Measurements from ENCODE around the gene KCNJ8. TPM values are rescaled to one million over a fixed set of nuclear protein-coding genes. Genes with fewer than 3 reads are reported as not detected.
"Not testable (repeated sequence)": the region's sequence is repeated elsewhere in the genome, so short reads cannot be mapped to it uniquely, and the experiment has no call there.

KCNJ8 gene
- total and polyA plus RNA-seq, 4 donors, result 6.2 to 16.1 (median 14.2) TPM

- no peak for TF ChIP-seq CTCF (IDR thresholded peaks at IDR 0.05; ENCODE audit: control extremely low read depth, extremely low read depth)
- Histone ChIP-seq H3K9me3 (ENCODE audit: control insufficient read depth in 4 of 4, insufficient read depth in 3 of 4, low read length in 3 of 4) (no peaks in the 10 kb centered on the region), H3K4me3 (no peak overlapping the region), H3K4me1 (ENCODE audit: control insufficient read depth in 5 of 5, insufficient read depth in 5 of 5, low read length in 5 of 5) (no peaks in the 10 kb centered on the region), H3K9ac (ENCODE audit: insufficient read depth in 1 of 2, low read length in 2 of 2) (no peak overlapping the region), H3K36me3 (ENCODE audit: control insufficient read depth in 4 of 4, insufficient read depth in 4 of 4, low read length in 4 of 4) (no peaks in the 10 kb centered on the region), H3K27ac (ENCODE audit: low read depth in 1 of 2, low read length in 1 of 2) (peak overlapping the region in 1 of 2 donors; percentile 21), H3K27me3 (ENCODE audit: control insufficient read depth in 3 of 3, insufficient read depth in 3 of 3, low read length in 2 of 3) (no peaks in the 10 kb centered on the region)
- ATAC-seq (ENCODE audit: insufficient read depth, low FRiP score) (no peak), DNase-seq (no peak)
- 84 to 86% methylated on average over 1 of the region's 1 CpG for WGBS, 2 donors
Observed at GRCh38 chr12:21797539-21797938, 23.0 kb upstream of the KCNJ8 start.

GRCh38 chr12:21795648-21796328 lies 21.3 kb upstream of the KCNJ8 start:
- no peaks in the 10 kb centered on the region for H3K9me3 ChIP-seq (ENCODE audit: control insufficient read depth in 4 of 4, insufficient read depth in 3 of 4, low read length in 3 of 4)
- H3K36me3 ChIP-seq (ENCODE audit: control insufficient read depth in 4 of 4, insufficient read depth in 4 of 4, low read length in 4 of 4), result no peaks in the 10 kb centered on the region
- H3K9ac ChIP-seq (ENCODE audit: insufficient read depth in 1 of 2, low read length in 2 of 2), result no peak overlapping the region
- TF ChIP-seq CTCF (IDR thresholded peaks at IDR 0.05; ENCODE audit: control extremely low read depth, extremely low read depth), result no peak
- DNase-seq (no peak), ATAC-seq (ENCODE audit: insufficient read depth, low FRiP score) (no peak)
- no peaks in the 10 kb centered on the region for H3K4me1 ChIP-seq (ENCODE audit: control insufficient read depth in 5 of 5, insufficient read depth in 5 of 5, low read length in 5 of 5)
- H3K27ac ChIP-seq (ENCODE audit: low read depth in 1 of 2, low read length in 1 of 2), result no peak overlapping the region
- 90 to 93% methylated on average over 10 of the region's 10 CpGs for WGBS, 2 donors
- H3K4me3 ChIP-seq, result no peak overlapping the region
- no peaks in the 10 kb centered on the region for H3K27me3 ChIP-seq (ENCODE audit: control insufficient read depth in 3 of 3, insufficient read depth in 3 of 3, low read length in 2 of 3)

GRCh38 chr12:21794807-21795595 lies 20.5 kb upstream of the KCNJ8 start:
- not testable (repeated sequence) for H3K4me1 ChIP-seq (ENCODE audit: control insufficient read depth in 5 of 5, insufficient read depth in 5 of 5, low read length in 5 of 5); H3K9ac ChIP-seq (ENCODE audit: insufficient read depth in 1 of 2, low read length in 2 of 2); H3K9me3 ChIP-seq (ENCODE audit: control insufficient read depth in 4 of 4, insufficient read depth in 3 of 4, low read length in 3 of 4); H3K4me3 ChIP-seq; ATAC-seq (ENCODE audit: insufficient read depth, low FRiP score); H3K36me3 ChIP-seq (ENCODE audit: control insufficient read depth in 4 of 4, insufficient read depth in 4 of 4, low read length in 4 of 4); H3K27me3 ChIP-seq (ENCODE audit: control insufficient read depth in 3 of 3, insufficient read depth in 3 of 3, low read length in 2 of 3); H3K27ac ChIP-seq (ENCODE audit: low read depth in 1 of 2, low read length in 1 of 2)
- 69 to 84% methylated on average over 8 of the region's 8 CpGs for WGBS, 2 donors
- peak in 1 of 3 donors; percentile 14 for DNase-seq

- not testable (repeated sequence) for H3K27me3 ChIP-seq (ENCODE audit: control insufficient read depth in 3 of 3, insufficient read depth in 3 of 3, low read length in 2 of 3); H3K4me3 ChIP-seq; H3K27ac ChIP-seq (ENCODE audit: low read depth in 1 of 2, low read length in 1 of 2); ATAC-seq (ENCODE audit: insufficient read depth, low FRiP score); H3K36me3 ChIP-seq (ENCODE audit: control insufficient read depth in 4 of 4, insufficient read depth in 4 of 4, low read length in 4 of 4); H3K9me3 ChIP-seq (ENCODE audit: control insufficient read depth in 4 of 4, insufficient read depth in 3 of 4, low read length in 3 of 4); H3K9ac ChIP-seq (ENCODE audit: insufficient read depth in 1 of 2, low read length in 2 of 2); DNase-seq
- H3K4me1 ChIP-seq (ENCODE audit: control insufficient read depth in 5 of 5, insufficient read depth in 5 of 5, low read length in 5 of 5), result peaks cover 0 to 23% (median 6%) of the 10 kb centered on the region in 5 donors
- WGBS, 2 donors, result 84 to 87% methylated on average over 4 of the region's 4 CpGs
Observed at GRCh38 chr12:21789687-21790086, 15.2 kb upstream of the KCNJ8 start.

Data from lung (tissue), 12 donors.